ENCODE measurements around the gene HSF2BP.
"Not testable (repeated sequence)": the region's sequence is repeated elsewhere in the genome, so short reads cannot be mapped to it uniquely, and the experiment has no call there.

HSF2BP gene

GRCh38 chr21:43516860-43517627 lies 142.2 kb downstream of the HSF2BP start:
- DNase-seq (ENCODE audit: low spot score): not testable (repeated sequence)

GRCh38 chr21:43516295-43516847 lies 142.9 kb downstream of the HSF2BP start:
- DNase-seq (ENCODE audit: low spot score): not testable (repeated sequence)

DNA sequence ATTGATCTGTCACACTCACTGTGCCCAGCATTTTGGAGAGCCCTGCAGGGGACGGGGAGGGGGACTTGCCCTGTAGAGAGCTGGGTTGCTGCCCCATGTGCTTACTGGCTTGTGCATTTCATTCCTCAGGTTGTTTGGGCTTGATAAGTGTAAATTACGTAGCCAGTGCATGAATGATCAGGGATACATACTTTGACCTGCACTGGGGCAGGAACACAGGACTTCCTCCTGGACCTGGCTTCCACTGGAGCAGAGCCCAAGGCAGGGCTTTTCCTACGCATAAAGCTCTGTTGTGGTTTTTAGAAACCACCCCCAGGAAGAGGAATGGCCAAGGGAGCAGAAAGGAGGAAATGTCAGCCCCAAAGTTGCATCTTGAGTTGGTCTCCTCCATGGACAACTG lies 144.5 kb downstream of the HSF2BP start:
- DNase-seq (ENCODE audit: low spot score): not testable (repeated sequence)

GRCh38 chr21:43513023-43513422 lies 146.3 kb downstream of the HSF2BP start:
- not testable (repeated sequence) for DNase-seq (ENCODE audit: low spot score)

DNA sequence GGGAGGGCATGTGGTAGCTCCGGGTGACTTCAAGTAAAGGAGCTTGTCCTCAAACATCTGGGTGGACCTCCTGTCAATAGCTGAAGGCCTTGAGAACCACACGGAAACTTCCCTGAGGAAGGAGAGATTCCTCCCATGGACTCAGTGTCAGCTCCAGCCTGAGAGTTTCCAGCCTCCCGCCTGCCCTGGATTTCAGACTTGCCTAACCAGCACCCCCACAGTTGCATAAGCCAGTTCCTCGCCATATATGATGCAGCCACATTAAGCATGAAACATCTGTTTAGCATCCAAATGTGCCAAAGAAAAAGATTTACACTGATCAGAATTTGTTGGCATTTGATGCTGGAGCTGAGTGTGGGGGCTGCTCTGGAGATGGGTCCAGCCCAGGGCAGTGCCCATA lies 148.1 kb downstream of the HSF2BP start:
- not testable (repeated sequence) for DNase-seq (ENCODE audit: low spot score)

- not testable (repeated sequence) for DNase-seq (ENCODE audit: low spot score)
Measured at GRCh38 chr21:43510669-43511068, 148.6 kb downstream of the HSF2BP start.

GRCh38 chr21:43503892-43504291 lies 155.4 kb downstream of the HSF2BP start:
- not testable (repeated sequence) for DNase-seq (ENCODE audit: low spot score)

DNA sequence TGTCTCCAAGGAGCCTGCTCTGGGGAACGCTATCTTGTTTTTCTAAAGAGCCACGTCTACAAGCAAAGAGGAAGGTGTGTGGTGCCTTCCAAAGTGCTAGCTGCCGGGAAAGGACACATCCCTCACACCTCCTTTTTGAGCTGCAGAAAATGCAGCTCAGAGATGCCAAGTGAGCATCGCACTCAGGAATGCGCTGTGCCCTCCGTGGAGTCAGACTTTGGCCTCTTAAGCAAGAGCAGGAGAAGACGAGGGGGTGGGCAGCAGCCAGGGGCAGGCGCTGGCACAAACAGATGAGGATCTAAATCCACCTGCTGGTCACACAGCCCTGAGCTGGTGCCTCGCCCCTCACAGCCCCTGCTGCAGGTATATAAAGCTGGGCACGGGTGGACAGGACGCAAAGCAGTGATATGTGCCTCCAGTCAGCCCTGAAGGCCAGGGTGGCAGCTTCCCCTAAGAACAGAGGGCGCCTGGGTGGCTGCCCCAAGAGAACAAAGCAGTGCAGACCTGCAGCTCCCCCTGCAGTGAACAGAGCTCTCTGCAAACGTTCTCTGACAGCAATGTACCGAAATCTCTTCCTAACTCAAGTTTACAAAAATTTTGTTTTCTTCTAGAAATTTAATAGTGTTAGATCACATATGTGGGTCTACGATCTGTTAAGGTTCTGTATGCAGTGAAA lies 156.1 kb downstream of the HSF2BP start:
- not testable (repeated sequence) for DNase-seq (ENCODE audit: low spot score)

- not testable (repeated sequence) for DNase-seq (ENCODE audit: low spot score)
Measured at GRCh38 chr21:43502407-43503071, 156.7 kb downstream of the HSF2BP start.

- DNase-seq (ENCODE audit: low spot score): not testable (repeated sequence)
Measured at GRCh38 chr21:43498924-43499323, 160.4 kb downstream of the HSF2BP start.

DNA sequence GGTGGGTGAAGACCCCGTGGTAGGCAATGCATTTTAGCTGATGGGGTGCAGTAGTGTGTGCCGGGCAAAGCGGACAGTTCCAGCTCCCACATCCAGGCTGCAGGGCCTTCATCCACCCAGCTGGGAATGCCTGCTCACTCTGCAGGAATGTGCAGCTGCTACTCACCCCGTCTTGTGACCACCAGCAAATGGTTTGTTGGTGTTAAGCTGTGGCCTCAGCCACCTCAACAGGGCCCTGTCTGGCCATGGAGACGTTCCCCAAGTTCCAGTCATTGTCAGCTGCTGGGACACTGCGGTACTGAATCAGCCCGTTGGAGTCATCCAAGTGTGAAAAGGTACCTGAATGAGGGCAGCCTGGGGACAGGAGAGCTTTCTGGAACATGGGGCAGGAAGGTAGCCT lies 161.2 kb downstream of the HSF2BP start:
- not testable (repeated sequence) for DNase-seq (ENCODE audit: low spot score)

DNA sequence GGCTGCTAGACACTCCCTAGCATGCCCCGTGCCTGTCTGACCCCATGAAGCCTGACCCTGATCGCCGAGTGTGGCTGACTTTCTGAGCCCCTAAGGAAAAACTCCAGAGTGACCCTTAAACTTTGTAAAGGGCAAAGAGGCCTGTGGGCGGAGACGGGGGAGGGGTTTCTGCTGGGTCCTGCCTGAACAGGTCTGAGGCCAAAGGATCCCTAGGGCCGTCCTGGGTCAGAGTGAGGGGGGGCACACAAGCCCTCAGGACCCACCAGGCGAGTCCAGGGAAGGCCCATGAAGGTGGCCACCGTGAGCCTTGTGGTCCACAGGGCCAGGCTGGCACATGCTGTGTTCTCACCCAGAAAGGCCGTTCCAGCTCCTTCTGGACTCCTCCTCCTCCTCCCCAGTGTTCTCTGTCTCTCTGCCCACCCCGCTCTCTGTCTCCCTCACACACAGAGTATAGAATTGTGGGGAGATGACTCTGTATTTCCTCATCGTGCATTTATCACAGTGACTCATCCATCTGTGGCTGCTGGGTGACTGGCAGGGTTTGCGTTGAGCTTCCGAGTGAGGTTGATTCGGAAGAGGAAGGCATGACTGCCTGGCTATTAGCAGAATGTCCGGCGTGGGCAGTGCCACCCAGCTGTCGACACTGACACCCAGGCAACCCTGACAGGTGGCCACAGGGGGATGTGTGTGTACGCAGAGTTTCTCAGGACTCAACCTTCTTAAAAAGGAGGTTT lies 164.8 kb downstream of the HSF2BP start:
- not testable (repeated sequence) for DNase-seq (ENCODE audit: low spot score)

DNA sequence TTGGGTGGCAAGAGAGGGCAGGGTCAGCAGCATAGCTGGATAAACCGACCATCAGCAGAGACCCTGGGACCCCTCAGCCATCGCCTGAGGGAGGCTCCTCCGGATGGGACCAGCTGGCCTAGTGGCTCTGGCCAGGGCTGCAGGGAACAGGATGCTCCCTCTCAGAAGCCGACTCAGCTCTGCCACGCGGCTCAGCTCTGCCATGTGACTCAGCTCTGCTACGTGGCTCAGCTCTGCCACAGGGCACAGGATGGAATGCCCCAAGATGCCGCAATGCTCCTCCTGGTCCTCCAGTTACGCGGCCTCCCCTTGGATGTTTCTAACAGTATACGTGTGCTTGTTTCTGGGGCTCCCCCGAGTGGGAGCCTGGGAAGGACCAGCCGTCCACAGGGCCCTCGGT lies 165.8 kb downstream of the HSF2BP start:
- DNase-seq (ENCODE audit: low spot score): not testable (repeated sequence)

- not testable (repeated sequence) for DNase-seq (ENCODE audit: low spot score)
Measured at GRCh38 chr21:43488235-43488634, 171.1 kb downstream of the HSF2BP start.

GRCh38 chr21:43486051-43486450 lies 173.2 kb downstream of the HSF2BP start:
- DNase-seq (ENCODE audit: low spot score): not testable (repeated sequence)

DNA sequence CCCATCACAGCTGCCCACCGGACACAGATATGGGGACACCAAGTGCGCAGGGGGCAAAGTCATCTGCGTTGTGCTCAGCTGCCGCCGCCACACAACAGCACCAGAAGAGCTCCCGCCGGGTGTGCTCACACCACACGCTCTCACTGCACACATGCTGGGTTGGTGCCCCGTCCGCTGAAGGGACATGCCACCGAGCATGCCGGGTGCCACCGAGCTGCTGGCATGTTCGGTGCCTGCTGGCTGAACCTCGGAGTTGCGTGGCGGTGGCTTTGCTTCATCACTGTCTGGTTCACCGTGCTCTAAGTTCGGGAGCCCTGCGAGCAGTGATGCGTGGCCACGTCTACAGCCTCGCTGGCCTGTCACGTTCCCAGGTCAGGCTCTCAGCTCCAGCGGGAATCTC lies 174.3 kb downstream of the HSF2BP start:
- DNase-seq (ENCODE audit: low spot score): not testable (repeated sequence)

GRCh38 chr21:43479197-43479596 lies 180.1 kb downstream of the HSF2BP start:
- DNase-seq (ENCODE audit: low spot score): not testable (repeated sequence)

Measured in LoVo (cell line).